ENCODE measurements around the gene BAMBI.

BAMBI gene

DNA sequence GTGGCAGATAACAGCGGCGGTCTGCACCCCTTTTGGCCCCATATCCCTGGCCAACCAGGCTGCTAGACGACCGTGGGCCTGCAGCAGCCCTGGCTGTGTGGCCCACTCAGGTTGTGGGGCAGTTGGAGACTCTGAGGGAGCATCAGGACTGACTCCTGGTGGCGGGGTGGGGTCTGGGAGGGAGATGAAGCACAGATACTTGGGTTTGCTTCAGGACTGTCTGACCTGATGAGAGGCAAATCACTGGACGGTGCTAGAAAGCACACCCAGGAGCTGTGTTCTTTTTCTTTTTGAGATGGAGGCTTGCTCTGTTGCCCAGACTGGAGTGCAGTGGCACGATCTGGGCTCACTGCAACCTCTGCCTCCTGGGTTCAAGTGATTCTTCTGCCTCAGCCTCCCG lies 28.2 kb downstream of the BAMBI start:
- H3K9me3 Mint-ChIP-seq, result no peaks in the 10 kb centered on the region
- H3K27me3 Mint-ChIP-seq, result peaks cover 4% of the 10 kb centered on the region
- H3K4me3 Mint-ChIP-seq, result no peak overlapping the region
- intact Hi-C loops (cut with micrococcal nuclease), result no loop called here
- no peaks in the 10 kb centered on the region for H3K4me1 Mint-ChIP-seq (ENCODE audit: low read depth)
- H3K36me3 Mint-ChIP-seq (ENCODE audit: low read depth), result no peaks in the 10 kb centered on the region
- H3K27ac Mint-ChIP-seq, result no peak overlapping the region

DNA sequence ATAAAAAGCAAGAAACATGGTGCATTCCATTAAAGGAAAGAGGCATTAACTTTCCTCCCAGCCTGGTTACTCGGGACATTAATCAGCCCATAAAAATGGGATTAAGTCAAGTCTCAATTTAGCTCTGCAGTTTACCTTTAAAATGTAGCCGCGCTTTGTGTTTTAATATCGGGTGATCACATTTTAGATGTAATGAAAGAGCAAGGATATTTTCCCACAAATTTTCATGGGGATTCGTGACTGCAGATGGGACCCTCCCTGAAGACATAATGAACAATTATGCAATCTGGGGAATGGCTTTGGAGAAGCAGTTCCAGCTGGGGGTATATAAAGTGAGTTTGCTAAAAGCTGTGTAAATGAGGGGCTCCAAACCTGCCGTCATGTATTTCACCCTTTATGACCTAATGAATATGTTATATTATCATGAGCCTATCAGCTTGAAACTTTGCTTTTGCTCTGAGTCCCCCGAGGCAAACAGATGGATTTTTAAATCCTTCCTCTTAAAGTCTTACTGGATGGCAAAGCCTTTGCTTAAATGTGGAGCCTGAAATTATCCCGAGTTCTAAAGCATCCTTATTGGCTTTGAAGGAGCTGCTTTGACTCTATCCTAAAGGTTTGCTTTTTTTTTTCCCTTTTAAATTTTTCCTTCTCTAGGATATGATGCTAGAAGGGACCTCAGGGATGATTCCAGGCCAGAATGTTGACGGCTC lies 31.8 kb downstream of the BAMBI start:
- Mint-ChIP-seq H3K27me3 (peaks cover 3% of the 10 kb centered on the region), H3K36me3 (ENCODE audit: low read depth) (no peaks in the 10 kb centered on the region), H3K27ac (no peak overlapping the region)

DNA sequence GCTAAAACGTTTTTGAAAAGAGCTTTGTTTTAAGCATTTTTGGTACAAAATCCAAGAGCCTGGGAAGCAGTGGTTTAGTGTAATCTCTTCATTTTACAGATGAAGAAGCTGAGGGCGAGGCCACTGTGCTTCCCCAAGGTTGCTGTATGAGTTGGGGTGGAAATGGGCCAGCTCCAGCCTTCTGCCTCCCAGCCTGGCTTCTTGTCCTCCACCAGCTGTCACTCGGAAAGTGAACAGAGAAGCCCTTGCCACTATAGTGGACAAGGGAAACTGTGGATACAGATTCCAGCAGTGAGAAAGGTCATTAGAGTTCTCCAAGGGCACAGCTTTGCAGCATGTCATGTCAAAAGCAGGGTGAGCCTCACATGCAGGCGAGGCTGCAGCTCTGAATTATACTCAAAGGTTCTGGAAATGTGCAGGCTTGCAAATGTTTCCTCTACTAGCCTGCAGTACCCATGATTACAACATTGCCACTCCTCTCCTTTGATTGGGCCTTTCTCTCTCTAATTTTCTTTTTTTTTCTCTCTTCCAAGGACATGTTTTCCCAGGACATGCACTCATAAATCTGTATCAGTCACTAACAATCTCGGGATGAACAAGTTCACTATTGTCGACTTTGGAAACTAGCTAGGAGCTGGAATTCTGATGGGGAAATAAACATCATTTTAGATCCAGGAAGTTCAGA lies 33.0 kb downstream of the BAMBI start:
- intact Hi-C loops (cut with micrococcal nuclease), result no loop called here
- no peak overlapping the region for H3K4me3 Mint-ChIP-seq
- no peaks in the 10 kb centered on the region for H3K36me3 Mint-ChIP-seq (ENCODE audit: low read depth)
- H3K27ac Mint-ChIP-seq, result no peak overlapping the region
- no peaks in the 10 kb centered on the region for H3K27me3 Mint-ChIP-seq
- no peaks in the 10 kb centered on the region for H3K4me1 Mint-ChIP-seq (ENCODE audit: low read depth)
- no peaks in the 10 kb centered on the region for H3K9me3 Mint-ChIP-seq

More for the DNA sequence above, 31.8 kb downstream of the BAMBI start:
- intact Hi-C loops (cut with micrococcal nuclease), result no loop called here
- Mint-ChIP-seq H3K9me3 (no peaks in the 10 kb centered on the region), H3K4me3 (no peak overlapping the region), H3K4me1 (ENCODE audit: low read depth) (no peaks in the 10 kb centered on the region)

DNA sequence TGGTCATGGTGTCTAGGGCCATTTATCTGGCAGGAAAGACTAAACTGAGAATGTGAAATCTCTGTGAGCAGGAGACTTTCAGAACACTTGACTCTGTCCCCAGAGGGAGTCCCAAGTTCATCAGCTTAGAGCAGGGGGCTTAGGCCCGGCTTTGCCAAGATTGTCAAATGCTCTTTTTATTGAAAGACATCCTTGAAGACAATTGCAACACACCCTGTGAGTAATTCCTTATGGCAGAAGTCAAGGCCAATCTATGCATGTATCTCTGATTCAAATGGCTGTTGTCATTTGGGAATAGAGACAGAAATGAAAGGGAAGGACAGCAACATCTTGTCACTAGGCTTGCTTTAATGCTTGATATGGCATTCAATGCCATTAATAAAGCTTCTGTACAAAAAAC lies 33.7 kb downstream of the BAMBI start:
- Mint-ChIP-seq H3K27ac (no peak overlapping the region), H3K4me3 (no peak overlapping the region), H3K27me3 (no peaks in the 10 kb centered on the region), H3K36me3 (ENCODE audit: low read depth) (no peaks in the 10 kb centered on the region), H3K9me3 (no peaks in the 10 kb centered on the region), H3K4me1 (ENCODE audit: low read depth) (no peaks in the 10 kb centered on the region)
- intact Hi-C loops (cut with micrococcal nuclease), result no loop called here

DNA sequence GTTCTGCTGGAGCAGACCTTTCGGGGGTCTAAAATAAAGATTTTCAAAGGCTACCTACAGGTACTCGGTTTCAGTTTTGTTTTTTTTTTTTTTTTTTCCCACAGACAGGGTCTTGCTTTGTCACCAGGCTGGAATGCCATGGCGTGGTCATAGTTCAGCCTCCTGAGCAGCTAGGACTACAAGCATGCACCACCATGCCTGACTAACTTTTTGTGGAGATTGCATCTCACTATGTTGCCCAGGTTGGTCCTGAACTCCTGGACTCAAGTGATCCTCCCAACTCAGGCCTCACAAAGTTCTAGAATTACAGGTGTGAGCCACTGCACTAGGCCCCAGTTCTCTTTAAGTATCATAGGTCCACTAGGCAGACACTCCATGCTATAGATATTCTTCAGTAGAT lies 34.5 kb downstream of the BAMBI start:
- Mint-ChIP-seq H3K27me3 (no peaks in the 10 kb centered on the region), H3K9me3 (no peaks in the 10 kb centered on the region), H3K4me1 (ENCODE audit: low read depth) (no peaks in the 10 kb centered on the region), H3K4me3 (no peak overlapping the region), H3K36me3 (ENCODE audit: low read depth) (no peaks in the 10 kb centered on the region), H3K27ac (no peak overlapping the region)
- intact Hi-C loops (cut with micrococcal nuclease), result no loop called here

DNA sequence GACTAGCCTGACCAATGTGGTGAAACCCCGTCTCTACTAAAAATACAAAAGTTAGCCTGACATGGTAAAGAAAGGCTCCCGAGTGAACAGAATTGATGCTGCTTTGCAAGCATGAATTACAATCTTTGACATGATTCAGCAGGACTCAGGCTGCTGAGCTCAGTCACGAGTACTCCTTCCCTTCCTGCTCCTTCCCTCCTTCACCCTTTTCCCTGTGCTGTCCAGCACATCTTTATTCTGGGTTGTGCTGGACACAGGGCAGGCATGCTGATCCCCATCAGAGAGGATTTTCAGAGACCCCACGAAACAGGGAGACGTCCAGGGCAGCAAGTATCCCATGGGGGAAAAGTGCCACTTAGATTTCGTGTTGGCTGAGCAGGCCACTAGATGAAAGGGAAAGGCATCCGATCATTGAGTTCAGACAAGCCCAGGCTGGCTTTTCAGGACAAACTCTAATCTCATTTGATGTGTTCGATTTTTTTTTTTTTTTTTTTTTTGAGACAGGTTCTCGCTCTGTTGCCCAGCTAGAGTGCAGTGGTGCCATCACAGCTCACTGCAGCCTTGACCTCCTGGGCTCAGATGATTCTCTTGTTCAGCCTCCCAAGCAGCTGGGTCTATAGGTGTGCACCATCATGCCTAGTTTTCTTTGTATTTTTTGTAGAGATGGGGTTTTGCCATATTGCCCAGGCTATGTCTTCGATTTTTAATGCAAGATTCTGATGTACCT lies 36.5 kb downstream of the BAMBI start:
- peaks cover 9% of the 10 kb centered on the region for H3K27me3 Mint-ChIP-seq
- no peak overlapping the region for H3K27ac Mint-ChIP-seq
- intact Hi-C loops (cut with micrococcal nuclease), result no loop called here
- no peaks in the 10 kb centered on the region for H3K9me3 Mint-ChIP-seq
- H3K4me3 Mint-ChIP-seq, result no peak overlapping the region
- no peaks in the 10 kb centered on the region for H3K36me3 Mint-ChIP-seq (ENCODE audit: low read depth)
- no peaks in the 10 kb centered on the region for H3K4me1 Mint-ChIP-seq (ENCODE audit: low read depth)

DNA sequence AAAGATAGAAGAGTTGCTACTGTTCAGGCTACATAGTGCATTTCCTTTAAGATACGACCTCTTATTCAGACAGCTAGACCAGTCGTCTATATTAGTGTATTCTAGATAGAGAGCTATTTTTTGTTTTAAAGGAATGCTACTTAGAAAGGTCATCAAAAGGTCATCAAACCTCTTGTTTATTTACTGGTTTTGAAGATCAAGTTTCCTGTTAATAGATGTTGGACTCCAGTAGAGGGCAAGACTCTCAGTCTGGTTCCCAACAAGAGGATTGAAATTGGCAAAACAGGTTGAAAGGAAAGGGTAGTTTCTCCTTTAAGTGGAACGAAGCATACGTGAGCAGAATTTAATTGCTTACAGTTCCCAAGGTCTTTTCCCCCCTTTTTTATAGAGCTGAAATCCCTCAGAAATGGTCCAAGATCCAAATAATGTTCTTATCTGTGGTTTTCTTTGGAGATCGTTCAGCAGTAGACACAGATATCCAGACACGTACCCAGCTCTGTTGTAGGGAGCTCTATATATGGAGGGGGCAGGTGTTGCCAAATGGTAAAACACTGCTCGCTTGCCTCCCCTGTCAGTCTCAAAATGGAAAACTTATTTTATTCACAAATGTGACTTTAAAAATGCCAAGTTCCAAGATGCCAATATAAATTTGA lies 37.2 kb downstream of the BAMBI start:
- intact Hi-C loops (cut with micrococcal nuclease), result no loop called here
- Mint-ChIP-seq H3K36me3 (ENCODE audit: low read depth) (no peaks in the 10 kb centered on the region), H3K4me1 (ENCODE audit: low read depth) (no peaks in the 10 kb centered on the region), H3K9me3 (no peaks in the 10 kb centered on the region), H3K27me3 (peaks cover 11% of the 10 kb centered on the region), H3K27ac (no peak overlapping the region), H3K4me3 (no peak overlapping the region)

DNA sequence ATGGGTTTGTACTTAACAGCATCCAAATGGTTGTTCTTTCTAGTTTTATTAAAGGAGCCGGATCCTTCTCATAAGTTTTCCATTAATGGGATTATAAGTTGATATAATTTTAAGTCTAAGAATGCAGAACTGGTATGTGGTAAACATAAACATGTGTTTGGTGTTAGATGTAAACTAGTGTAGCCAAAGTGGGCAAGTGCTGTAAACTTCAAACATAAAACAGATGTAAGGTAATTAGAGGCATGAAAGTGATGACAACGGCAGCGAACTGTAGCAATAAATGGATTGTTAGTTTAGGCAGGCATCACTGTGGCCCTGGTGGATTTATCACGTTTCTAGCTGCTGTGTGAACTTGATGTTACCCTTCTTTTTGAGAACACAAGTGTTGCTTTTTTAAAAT lies 37.9 kb downstream of the BAMBI start:
- Mint-ChIP-seq H3K4me3 (no peak overlapping the region), H3K27me3 (peaks cover 15% of the 10 kb centered on the region), H3K27ac (no peak overlapping the region), H3K36me3 (ENCODE audit: low read depth) (no peaks in the 10 kb centered on the region), H3K9me3 (no peaks in the 10 kb centered on the region), H3K4me1 (ENCODE audit: low read depth) (no peaks in the 10 kb centered on the region)
- intact Hi-C loops (cut with micrococcal nuclease), result no loop called here

DNA sequence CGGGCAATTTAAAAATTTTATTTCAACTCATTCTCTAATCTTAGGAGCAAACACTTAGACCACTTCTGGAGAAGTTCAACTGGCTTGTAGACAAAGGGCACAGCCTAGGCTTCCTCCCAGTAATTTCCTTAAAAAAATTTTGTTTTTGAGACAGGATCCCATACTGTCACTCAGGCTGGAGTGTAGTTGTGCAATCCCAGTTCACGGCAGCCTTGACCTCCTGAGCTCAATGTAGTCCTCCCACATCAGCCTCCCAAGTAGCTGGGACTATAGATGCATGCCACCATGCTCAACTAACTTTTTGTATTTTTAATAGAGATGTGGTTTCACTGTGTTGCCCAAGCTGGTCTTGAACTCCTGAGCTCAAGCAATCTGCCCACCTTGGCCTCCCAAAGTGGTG lies 38.4 kb downstream of the BAMBI start:
- Mint-ChIP-seq H3K9me3 (no peaks in the 10 kb centered on the region), H3K4me1 (ENCODE audit: low read depth) (no peaks in the 10 kb centered on the region), H3K27me3 (peaks cover 16% of the 10 kb centered on the region), H3K36me3 (ENCODE audit: low read depth) (no peaks in the 10 kb centered on the region), H3K27ac (no peak overlapping the region), H3K4me3 (no peak overlapping the region)
- intact Hi-C loops (cut with micrococcal nuclease), result no loop called here

DNA sequence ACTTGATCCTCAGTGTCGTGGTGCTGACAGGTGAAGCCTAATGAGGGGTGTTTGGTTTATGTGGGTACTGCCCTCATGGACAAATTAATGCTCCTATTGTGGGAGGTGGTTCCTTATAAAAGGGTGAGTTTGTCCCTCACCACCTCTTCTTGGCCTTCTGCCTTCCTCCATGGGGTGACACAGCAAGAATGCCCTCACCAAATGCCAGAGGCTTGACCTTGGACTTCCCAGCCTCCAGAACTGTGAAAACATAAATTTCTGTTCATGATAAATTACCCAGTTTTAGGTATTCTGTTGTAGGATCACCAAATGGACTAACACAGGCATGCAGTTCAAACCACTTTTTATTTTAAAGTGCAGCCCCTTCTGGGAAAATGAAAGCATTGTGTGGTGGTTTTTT lies 39.4 kb downstream of the BAMBI start:
- intact Hi-C loops (cut with micrococcal nuclease), result no loop called here

DNA sequence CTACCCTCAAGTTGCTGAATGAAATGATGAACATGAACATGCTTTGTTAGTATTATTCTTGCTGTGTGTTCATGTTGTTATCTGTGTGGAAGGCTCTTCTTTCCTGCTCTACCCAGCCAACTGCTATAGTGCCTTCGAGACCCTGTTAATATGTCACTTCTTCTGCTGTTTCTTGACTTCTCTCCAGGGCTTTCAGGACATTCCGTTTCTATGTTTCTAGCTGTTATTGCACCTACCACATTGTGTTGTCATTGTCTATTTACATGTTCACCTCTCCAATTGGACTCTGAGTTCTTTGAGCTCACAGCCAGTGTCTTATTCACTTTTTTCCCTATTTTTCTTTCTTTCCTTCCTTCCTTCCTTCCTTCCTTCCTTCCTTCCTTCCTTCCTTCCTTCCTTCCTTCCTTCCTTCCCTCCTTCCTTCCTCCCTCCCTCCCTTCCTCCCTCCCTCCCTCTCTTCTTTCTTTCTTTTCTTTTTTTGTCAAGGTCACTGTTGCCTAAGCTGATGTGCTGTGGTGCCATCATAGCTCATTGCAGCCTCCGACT lies 40.4 kb downstream of the BAMBI start:
- H3K27me3 Mint-ChIP-seq, result peaks cover 36% of the 10 kb centered on the region
- no peaks in the 10 kb centered on the region for H3K36me3 Mint-ChIP-seq (ENCODE audit: low read depth)
- H3K27ac Mint-ChIP-seq, result no peak overlapping the region
- intact Hi-C loops (cut with micrococcal nuclease), result no loop called here
- no peak overlapping the region for H3K4me3 Mint-ChIP-seq
- H3K9me3 Mint-ChIP-seq, result no peaks in the 10 kb centered on the region
- H3K4me1 Mint-ChIP-seq (ENCODE audit: low read depth), result peaks cover 8% of the 10 kb centered on the region

More for the DNA sequence above, 39.4 kb downstream of the BAMBI start:
- Mint-ChIP-seq H3K36me3 (ENCODE audit: low read depth) (no peaks in the 10 kb centered on the region), H3K27me3 (peaks cover 26% of the 10 kb centered on the region), H3K4me3 (no peak overlapping the region), H3K4me1 (ENCODE audit: low read depth) (no peaks in the 10 kb centered on the region), H3K9me3 (no peaks in the 10 kb centered on the region), H3K27ac (no peak overlapping the region)

DNA sequence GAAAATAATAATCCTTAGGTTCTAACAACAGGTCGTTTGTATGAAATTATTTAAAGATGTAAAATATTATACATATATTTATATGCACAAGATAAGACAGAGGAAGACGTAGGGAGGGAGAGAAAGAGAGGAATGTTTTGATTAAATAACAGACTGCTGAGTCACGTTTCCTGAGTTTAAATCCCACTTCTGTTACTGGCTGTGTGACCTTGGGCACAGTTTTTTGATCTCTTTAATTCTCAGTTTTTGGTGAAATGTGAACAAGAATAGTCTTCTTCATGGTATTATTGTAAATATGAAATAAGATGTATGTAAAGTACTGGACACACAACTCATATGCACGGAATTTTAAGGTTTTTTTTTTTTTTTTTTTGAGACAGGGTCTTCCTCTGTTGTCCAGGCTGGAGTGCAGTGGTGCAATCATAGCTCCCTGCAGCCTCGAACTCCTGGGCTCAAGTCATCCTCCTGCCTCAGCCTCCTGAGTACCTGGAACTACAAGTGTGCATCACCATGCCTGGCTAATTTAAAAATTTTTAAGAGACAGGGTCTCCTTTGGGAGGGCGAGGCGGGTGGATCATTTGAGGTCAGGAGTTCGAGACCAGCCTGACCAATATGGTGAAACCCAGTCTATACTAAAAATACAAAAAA lies 42.6 kb downstream of the BAMBI start:
- intact Hi-C loops (cut with micrococcal nuclease), result no loop called here
- H3K27me3 Mint-ChIP-seq, result peaks cover 48% of the 10 kb centered on the region
- no peaks in the 10 kb centered on the region for H3K36me3 Mint-ChIP-seq (ENCODE audit: low read depth)
- no peak overlapping the region for H3K4me3 Mint-ChIP-seq
- H3K4me1 Mint-ChIP-seq (ENCODE audit: low read depth), result peaks cover 8% of the 10 kb centered on the region
- H3K27ac Mint-ChIP-seq, result no peak overlapping the region
- no peaks in the 10 kb centered on the region for H3K9me3 Mint-ChIP-seq

DNA sequence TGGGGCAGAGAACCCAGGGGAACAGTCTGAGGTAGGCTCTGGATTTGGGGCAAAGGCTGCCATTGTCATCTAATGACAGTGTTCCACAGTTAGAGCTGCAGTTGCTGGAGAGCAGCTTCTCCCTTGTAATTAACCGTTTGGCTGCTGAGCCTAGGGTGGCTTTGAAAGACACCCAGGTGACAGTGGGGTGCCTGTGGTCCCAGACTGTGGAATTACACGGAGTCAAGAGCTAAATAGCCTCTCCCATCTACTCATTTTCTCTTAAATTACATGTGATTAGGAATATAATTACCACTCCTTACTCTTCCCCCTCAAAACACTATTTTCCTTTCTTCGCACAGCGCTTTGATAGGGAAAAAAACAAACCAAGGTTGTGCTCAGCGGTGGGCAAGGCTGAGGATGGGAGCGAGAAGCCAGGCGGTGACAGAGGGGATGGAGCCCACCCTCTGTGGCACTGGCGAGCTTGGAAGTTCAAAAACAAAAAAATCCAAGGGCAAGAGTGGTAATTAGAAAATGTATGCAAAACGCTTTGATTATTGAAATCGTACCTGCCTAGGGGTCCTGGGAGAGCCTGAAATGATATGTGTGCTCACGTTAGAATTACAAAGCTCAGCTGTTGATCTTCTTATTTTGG lies 44.1 kb downstream of the BAMBI start:
- Mint-ChIP-seq H3K4me1 (ENCODE audit: low read depth) (peaks cover 8% of the 10 kb centered on the region), H3K4me3 (no peak overlapping the region), H3K9me3 (no peaks in the 10 kb centered on the region), H3K27ac (no peak overlapping the region), H3K27me3 (peaks cover 51% of the 10 kb centered on the region), H3K36me3 (ENCODE audit: low read depth) (no peaks in the 10 kb centered on the region)
- intact Hi-C loops (cut with micrococcal nuclease), result no loop called here
